GM18861 (cell line): ENCODE data around the gene NEURL1B.

Experiments
- ATAC-seq: cut with Tn5 transposase; IDR thresholded peaks from one replicate; pipeline ENCODE4 v1.9.1; 2021; ENCODE audit not compliant: unreplicated experiment

NEURL1B gene

DNA sequence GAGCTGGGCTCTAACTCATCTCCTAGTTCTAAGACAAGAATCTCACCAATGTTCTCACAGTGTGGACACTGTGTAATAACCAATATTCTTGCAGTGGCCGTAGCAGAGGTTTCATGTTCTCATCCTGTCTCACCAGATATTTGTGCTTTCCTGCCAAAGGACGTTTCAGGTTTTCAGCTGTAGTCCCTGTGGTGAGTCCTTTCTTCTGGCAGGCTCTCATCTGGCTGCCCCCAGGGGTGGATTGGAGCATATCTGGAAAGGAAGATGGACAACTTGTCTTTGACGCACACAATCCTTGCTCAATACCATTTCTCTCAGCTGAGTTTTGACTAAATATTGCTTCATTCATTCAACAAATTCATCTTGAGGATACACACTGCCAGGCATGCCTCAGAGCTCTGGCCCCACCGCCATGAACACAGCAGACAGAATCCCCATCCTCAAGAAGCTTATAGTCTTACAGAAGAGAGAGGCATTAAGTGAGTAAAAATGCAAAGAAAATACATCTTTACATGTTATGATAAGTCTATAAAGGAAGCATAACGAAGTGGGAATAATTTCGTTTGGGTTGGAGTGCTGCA, 33.8 kb upstream of the NEURL1B start:
- ATAC-seq: no peak

DNA sequence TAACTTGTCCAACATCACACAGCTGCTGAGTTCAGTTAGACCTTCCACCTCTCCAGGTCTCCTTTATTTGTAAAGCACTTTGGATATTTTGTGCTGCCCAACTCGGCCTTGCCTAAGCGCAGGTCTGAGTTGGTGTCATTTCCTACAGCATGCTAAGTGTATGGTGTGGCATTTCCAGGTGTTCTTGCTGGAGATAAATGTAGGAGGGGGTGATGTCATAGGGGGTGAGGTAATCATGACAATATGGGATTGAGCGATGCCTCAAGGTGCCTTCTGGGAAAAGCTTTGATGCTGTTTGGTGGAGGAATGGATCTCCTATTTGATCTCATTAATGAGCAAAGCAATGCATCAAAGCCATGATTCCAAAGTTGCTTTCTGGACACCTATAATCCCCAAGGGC, 32.3 kb upstream of the NEURL1B start:
- ATAC-seq: no peak

DNA sequence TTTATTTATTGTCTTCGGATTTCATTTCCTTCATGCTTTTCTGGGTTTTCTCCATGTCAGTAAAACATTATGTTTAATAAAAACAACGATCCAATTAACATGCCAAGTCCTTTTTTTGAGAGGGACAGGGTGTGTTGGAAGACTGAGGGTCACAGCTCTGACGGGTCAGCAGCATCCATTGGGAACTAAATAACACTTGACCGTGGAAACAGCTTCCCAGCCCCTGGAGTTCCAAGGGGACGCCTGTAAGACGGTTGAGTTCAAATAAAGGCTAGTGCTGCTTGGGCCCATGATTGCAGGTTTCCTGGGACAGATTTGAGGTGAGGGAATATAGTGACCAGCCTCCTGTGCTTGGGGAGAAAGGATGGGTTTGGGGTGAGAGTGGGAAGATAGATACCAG, 30.4 kb upstream of the NEURL1B start:
- no peak for ATAC-seq

DNA sequence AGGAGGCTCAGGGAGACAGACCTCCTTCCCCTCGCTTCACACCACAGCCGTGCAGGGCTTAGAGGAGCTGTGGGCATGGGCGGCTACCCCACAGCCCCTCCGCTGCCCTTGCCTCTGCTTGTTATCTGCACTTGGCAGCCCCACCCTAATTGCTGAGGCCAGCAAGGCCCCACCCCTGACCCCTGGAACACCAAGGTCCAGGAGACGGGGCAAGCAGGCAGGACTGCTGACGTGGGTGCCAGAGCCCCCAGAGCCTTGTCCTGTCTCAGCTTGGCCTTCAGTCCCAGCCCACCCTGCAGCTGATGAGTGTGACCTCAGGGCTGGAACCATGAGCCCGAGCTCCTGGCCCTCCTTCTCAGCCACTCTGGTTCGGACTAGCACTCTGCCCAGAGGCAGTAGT, 29.1 kb upstream of the NEURL1B start:
- no peak for ATAC-seq

DNA sequence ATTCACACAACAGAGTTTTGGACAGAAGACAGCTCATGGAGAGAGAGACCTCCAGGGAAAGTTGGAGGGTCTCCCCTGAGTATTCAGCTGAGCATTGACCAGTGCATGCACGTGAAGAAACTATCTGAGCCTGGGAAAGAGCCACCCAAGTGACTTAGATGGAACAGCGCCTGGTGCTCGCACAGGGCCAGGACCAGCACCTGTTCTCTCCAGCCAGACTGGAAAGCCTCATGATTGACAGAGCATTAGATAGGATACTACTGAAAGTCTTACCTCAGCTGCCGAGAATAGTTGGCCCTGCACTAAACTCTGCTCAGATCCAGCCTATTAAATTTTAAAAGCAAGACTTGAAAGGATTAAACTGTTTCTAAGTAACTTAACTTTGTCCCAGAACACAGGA, 28.3 kb upstream of the NEURL1B start:
- ATAC-seq: no peak

DNA sequence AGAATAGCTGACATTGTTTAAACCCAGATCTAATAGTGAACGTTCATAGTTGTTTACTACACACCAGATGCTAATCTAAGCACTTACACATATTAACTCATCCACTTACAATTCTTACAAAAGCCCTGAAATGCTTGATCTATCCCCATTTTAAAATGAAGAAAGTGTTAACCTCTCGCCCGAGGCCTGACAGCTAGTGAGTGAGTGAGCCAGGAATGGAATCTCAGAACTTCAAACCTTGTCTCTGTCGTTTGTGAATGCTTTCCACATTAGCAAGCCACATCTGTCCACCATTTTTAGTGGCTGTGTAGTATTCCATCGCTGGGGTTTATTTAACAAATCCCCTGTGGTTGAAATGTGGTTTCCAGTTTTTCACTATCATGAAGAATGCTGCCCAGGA, 24.9 kb upstream of the NEURL1B start:
- no peak for ATAC-seq

DNA sequence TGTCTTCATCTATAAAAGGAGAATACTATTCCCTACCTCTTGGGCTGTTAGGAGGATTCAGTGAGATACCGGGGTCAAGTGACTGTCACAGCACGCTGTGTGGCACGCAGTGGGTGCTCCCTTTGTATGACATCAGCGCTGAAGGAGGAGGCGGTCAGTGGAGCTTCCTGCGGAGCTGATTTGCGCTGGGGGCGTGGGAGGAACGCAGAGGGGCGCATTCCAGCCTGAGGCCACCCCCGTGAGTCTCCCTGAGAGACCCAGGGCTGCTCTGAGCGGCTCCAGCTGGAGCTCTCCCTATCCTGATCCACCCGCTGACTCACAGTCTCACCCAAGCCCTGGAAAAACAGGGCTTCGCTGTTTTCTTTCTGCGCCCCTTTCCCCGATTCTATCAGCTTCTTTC, 24.3 kb upstream of the NEURL1B start:
- ATAC-seq: no peak

DNA sequence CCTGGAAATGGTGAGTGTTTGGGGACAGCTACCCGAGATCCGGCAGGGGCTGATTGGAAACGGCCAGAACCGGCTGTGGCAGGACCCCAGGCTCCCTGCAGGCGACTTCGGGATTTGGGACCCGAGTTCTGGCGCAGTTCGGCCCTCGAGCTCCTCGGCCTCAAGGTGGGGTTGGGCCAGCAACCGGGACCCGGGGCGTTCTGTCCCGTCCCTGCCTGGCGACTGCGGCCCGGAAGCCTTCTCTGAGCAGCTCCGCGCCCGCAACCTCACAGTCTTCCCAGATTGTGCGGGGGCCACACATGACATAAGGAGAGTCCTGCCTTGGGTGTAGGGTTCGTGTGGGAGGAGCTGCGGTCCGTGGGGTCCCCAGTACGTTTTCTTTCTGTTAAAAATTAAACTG, 23.2 kb upstream of the NEURL1B start:
- ATAC-seq: no peak

DNA sequence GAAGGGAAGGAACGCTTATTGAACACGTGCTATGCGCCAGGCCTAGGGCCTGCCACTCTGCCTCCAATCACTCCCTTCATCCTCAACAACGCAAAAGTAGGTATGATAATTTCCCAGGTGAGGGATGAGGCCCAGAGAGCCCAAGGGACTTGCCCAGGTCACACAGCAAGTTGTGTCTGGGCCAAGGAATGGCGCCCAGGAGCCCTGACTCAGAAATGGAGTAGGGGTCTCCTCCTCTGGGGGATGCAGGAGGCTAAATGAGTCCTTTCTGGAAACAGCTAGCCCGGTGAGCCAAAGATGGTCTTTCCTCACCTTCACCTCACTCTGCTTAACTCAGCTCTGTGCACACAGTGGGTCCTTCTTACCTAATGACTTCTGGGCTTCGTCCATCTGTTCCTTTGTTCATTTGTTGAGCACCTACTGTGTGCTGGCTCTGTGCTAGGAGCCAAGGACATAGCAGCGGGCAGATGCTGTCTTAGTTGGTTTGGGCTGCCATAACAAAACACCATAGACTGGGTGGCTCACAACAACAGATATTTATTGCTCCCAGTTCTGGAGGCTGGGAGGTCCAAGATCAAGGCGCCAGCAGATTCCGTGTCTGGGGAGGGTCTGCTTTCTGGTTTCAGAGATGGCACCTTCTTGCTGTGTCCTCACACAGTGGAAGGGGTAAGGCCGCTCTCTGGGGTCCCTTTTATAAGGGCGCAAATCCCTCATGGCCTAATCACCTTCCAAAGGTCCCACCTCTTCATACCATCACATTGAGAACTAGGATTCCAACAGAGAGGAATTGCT, 22.3 kb upstream of the NEURL1B start:
- ATAC-seq: no peak

DNA sequence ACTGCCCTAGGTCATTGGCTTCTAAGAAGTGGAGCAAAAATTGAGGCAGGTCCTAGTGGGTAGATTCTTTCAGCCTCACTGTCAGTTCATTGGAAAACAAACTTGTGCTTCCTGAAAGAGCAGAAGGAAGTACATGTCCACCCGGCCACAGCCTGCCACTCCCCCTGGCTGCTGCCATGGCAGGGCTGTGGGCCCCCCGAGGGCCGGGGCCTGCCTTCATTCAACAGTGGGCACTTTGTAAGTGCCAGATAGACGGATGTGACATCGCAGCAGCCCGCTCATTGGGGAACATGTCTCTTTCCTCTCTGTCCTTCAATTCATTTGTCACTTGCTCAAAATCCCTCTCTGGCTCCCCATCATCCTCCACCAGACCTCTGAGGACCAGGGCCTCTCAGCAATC, 20.6 kb upstream of the NEURL1B start:
- ATAC-seq: no peak

DNA sequence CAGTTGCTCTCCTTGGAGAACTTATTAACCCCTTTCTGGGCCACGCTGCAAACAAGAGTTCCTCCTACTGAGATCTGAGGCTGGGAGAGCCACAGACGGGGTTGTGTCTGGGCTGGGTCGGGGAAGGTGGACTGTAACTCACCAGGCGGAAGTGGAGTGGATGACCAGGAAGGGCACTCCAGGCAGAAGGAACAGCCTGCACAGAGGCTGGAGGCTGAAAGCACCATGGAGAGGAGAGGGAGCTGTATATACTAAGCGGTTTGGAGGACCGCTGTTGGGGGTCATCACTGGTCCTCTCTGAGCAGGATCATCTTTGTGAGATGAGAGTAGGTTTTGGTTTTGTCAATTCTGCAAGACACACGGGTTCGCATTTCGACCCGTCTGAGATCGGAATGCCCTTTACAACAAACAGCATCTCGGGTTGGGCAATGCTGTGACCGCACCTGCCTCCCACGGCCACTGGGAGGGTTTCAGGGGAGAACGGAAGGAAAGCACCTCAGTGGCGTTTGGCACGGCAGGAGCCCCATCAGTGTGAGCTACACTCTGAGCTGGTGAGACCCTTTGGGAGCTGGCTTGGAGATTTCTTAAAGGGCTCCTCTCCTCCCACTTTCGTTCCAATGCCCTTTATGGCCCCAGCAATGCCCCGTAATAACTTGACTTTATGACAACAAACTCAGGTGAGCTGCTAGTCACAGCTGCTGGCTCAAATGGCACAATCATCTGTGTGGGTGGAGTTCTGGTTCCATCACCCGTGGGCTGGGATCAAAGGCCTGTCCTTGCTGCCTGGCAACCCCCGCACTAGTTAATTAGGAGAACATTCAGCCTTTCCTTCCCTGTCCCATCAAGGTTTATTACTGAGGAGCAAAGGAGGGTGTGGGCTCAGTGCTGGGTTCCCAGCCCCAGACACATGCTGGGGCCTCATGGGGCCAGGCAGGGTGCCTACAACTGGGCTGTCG, 18.7 kb upstream of the NEURL1B start:
- ATAC-seq: no peak

DNA sequence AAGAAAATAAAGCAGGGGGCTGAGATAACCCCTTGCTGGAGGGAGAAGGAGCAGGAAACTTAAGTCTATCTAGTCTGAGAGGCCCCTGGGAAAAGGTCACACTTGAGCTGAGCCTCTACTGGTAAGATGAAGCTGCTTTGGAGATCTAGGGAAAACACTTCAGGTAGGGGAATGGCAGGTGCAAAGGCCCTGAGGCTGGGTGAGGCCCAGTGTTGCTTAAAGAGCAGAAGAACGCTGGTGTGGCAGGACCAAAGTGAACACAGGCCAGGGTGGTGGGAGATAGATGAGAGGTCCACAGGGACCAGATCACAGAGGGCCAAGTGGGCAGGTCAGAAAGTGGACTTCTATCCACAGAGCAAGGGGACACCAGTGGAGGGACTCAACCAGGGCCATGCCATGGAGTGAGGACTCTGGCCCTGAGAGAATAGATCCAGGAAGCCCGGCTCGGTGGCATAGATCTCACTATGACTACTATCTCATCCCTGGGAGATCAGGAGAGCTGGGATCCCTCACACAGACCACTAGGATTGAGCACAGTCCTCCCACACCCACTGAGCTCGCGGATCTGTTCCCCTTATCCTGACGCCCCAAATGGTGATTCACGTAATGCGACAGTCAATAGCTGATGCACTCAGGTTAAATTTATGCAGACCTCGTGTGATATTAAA, 17.6 kb upstream of the NEURL1B start:
- no peak for ATAC-seq

DNA sequence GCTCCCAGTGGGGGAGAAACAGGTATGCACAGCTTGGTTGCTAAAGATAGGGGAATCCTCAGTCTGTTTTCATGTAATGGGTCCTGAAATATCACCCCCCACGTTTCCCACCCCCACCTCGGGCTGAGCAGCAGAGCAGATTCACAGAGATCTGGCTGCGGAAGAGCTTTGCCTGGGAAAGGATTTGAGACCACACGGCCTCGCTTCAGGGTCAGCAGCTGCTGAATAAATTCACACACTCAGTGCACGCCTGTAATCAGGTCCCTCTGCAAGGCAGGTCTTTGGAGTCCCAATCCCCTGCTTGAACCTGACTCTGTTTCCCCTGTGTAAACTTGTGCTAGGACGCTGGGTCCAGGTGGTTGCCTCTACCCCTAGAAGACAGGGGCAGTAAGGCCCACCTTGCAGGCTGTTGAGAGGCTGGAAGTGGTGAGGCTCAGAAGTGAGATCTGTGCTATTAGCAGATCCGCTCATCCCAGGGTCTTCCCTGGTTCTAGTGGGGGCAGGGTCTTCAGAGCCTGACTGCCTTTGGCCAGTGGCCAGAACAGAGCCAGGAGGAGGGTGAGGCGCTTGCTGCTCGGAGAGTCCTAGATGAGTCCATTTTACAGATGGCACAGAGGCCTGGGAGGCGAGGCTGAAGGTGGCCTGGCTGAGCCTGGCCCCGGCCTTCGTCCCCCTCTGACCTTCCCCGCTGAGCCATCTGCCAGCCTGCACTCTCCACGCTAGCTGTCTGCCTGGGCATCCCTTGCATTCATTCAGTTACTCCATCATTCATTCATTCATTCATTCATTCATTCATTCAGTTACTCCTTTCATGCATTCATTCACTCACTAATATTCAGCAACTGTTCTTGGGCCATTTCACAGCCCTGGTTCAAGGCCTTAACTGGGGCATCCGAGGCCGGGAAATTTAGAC, 16.7 kb upstream of the NEURL1B start:
- no peak for ATAC-seq

DNA sequence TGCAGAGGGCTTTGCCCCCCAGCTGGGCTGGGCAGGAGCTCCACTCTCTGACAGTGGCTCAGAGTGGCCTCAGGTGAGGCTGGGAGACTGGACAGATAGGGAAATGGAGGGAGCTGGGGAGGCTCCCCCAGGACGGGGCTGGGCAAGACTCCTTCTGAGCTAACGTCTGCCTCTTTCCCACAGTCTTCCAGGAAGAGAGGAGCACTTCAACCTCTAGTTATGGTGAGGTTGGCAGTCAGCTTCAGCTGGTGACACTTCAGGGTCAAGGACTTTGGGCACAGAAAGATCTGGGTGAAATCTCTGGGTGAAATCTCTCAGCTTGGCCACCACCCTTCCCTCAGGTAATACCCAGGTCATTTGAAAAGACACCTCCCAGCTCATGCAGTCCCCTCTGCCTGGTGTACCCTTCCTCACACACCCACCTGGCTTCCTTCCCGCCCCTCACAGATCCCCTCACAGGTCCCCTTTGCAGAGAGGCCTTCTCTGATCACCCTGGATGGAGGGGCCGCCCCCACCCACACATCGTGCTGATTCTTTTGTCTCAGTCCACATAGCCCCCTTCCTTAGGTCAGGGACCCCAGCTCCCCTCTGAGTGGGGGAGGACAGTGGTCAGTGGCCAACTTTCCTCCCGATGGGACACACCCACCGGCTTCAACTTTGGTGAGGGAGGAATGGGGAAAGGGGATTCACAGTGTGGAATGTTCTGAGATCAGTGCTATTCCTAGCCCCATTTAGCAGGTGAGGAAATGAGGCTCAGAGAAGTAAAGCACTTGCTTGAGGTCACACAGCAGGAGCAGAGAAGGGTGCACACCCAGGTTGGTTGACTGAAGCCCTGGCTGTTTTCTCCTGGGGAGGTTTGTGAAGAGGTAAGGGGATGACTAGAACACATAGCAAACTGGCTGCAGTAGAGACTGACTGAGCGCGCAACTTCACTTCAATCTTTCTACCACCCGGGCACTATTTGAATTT, 15.8 kb upstream of the NEURL1B start:
- ATAC-seq: no peak

DNA sequence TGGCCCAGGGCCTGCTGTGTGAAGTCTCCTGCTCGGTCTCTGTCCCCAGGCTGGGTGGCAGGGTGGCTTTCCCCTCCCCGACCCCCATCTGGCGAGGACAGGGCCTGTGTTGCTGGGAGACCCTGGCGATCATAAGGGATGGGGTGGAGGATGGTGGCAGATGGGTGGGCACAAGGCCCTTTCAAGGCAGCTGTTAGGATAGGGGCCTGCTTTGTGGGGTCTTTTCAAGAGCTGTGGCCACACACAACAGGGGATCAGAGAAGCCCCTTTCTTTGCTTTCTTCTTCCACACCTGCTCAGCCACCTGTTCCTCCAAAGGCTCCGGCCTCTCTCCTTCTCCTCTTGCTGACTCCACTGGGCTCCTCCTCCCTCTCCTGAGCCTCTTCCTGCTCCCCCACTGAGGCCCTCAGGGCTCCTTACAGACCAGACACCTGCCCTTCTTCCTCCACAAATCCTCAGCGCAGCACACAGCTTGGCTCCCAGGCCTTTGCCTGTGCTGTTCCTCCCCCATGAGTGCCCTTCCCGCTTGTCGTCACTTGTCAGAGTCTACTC, 15.0 kb upstream of the NEURL1B start:
- no peak for ATAC-seq

DNA sequence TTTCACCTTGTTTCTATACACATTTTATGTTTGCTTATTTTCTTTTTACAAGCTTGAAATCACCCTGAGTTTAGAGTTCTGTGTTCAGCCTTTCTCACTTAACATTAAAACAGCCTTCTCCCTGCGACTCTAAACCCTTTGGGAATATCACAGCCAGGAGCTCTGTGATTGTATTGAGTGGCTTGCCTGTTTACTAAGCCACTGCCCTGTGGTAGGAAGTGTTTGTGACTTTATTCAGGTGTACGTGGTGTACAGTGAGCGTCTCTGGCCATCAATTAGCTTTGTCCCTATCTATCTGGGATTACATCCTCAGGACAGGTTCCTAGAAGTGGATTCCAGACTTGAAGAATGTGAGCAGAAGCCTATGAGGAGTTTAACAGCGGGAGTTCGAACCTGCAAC, 11.0 kb upstream of the NEURL1B start:
- no peak for ATAC-seq

DNA sequence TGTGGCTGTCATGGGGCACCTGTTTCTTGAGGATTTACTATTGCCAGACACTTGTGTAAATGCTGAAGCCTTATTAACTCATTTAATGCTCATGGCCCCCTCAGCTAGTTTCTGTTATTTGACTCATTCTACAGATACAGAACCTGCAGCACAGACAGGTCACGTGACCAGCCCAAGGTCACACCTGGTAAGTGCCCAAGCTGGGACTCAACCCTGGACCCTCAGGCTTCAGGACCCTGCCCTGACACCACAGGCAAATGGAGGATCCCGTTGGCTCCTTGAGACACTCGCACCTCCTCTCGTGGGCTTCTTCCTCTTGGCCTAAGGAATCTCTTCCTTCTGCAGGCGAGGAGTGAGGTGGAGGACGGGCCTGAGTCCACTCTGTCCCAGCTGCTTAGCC, 10.6 kb upstream of the NEURL1B start:
- ATAC-seq: no peak

DNA sequence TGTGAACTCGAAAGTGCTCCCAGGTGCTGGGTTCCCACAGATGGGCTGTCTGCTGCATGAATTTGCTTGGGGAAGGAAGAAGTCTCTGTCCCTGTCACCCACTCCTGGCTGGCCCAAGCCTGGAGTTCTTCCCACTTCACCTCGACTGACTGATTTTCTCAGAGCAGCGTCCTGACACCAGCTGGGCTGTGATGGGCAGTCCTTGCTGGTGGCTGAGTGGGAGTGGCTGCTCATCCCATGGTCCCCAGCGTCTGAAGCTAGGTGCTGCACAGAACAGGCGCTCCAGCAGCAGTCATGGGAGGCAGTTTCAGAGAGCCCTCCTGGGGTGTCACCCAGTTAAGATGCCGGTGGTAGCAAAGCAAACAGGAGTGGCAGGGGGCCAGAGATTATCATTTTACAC, 10.1 kb upstream of the NEURL1B start:
- ATAC-seq: no peak
